Endothelial cell of umbilical vein (primary cell): ENCODE data around the gene LCAT. TPM values are rescaled to one million over a fixed set of nuclear protein-coding genes. Genes with fewer than 3 reads are reported as not detected.

Experiments used
- BruUV-seq: library from RNA; stranded (reverse); fragments of 400-500 nt; replicated peaks from 2 replicates; lab custom pipeline; 2021; lab: Mats Ljungman, UMichigan
- CTCF ChIA-PET: fragments of 300-600, 350-600 bp; sonication (Branson Sonifier 250); formaldehyde crosslinking; loops from one replicate; lab custom pipeline; 2021; ENCODE audit warnings: antibody characterized with exemption, inconsistent platforms; lab: Charles Lee
- POLR2A ChIA-PET: fragments of 300-600, 350-600 bp; sonication (Branson Sonifier 250); formaldehyde crosslinking; loops from one replicate; lab custom pipeline; 2021; ENCODE audit warnings: antibody characterized with exemption, inconsistent platforms; lab: Charles Lee
- DNase-seq: peaks from one replicate; pipeline ENCODE4 v3.0.0-alpha.2; 2011; ENCODE audit warnings: low read depth, low spot score
- FAIRE-seq: peaks from 2 replicates; lab custom pipeline; 2011; peaks lifted over from hg19 to GRCh38; lab: Jason Lieb, UNC
- H2AFZ ChIP-seq: 2 replicates; pipeline ENCODE4 v1.6.0; 2012; ENCODE audit warnings: low read depth, low read length, control low read depth, inconsistent platforms
- H3K27ac ChIP-seq: 2 replicates; pipeline ENCODE4 v1.5.1; 2011; ENCODE audit warnings: low read depth, mild to moderate bottlenecking, control low read depth, low read length, moderate library complexity; ENCODE audit not compliant: insufficient read depth
- H3K27me3 ChIP-seq, 2 experiments: 2 replicates each; pipeline versions ENCODE4 v1.6.0 to v1.6.1; 2011; ENCODE audit warnings: low read length in 2 of 2, mixed read lengths in 1 of 2; ENCODE audit not compliant: control insufficient read depth in 2 of 2, insufficient read depth in 2 of 2
- H3K36me3 ChIP-seq, 2 experiments: 2 replicates in 1 of 2; 3 replicates in 1 of 2; pipeline ENCODE4 v1.5.1; 2011; ENCODE audit warnings: low read length in 2 of 2, mild to moderate bottlenecking in 1 of 2, moderate library complexity in 1 of 2; ENCODE audit not compliant: control insufficient read depth in 2 of 2, insufficient read depth in 2 of 2; ENCODE audit errors: extremely low read depth in 1 of 2
- H3K4me1 ChIP-seq: 3 replicates; pipeline ENCODE4 v1.5.1; 2011; ENCODE audit warnings: mild to moderate bottlenecking, low read length; ENCODE audit not compliant: control insufficient read depth, insufficient read depth; ENCODE audit errors: extremely low read depth
- H3K4me2 ChIP-seq: 2 replicates; pipeline ENCODE4 v1.6.1; 2011; ENCODE audit warnings: low read length, control low read depth, mixed read lengths; ENCODE audit not compliant: insufficient read depth
- H3K4me3 ChIP-seq, 3 experiments: fragments of 200-600 bp in 1 of 3; sonication (generic), shearing (Covaris generic) in 1 of 3; replicated peaks in 1 of 3; 2 replicates each; pipeline ENCODE4 v1.5.1; 2011 to 2016; ENCODE audit warnings: control low read depth in 3 of 3, low read length in 3 of 3, mild to moderate bottlenecking in 2 of 3, inconsistent platforms in 1 of 3, low read depth in 1 of 3, moderate library complexity in 1 of 3; ENCODE audit not compliant: insufficient read depth in 1 of 3
- H3K79me2 ChIP-seq: 2 replicates; pipeline ENCODE4 v1.6.0; 2012; ENCODE audit warnings: low read length, inconsistent platforms; ENCODE audit not compliant: control insufficient read depth, insufficient read depth
- H3K9ac ChIP-seq: replicated peaks from 2 replicates; pipeline ENCODE3; 2011; ENCODE audit warnings: low read length, control low read depth; ENCODE audit not compliant: insufficient read depth; ENCODE audit errors: extremely low read depth
- H3K9me1 ChIP-seq: replicated peaks from 3 replicates; pipeline ENCODE4 v1.6.0; 2011; ENCODE audit warnings: mild to moderate bottlenecking, low read length; ENCODE audit not compliant: control insufficient read depth, insufficient read depth; ENCODE audit errors: extremely low read depth
- H3K9me3 ChIP-seq: replicated peaks from 2 replicates; pipeline ENCODE4 v1.5.1; 2012; ENCODE audit warnings: low read length, inconsistent platforms; ENCODE audit not compliant: control insufficient read depth, insufficient read depth
- H4K20me1 ChIP-seq: replicated peaks from 2 replicates; pipeline ENCODE3; 2011; ENCODE audit warnings: mild to moderate bottlenecking, low read length; ENCODE audit not compliant: control insufficient read depth, insufficient read depth; ENCODE audit errors: extremely low read depth
- CTCF ChIP-seq, 2 donors: IDR thresholded peaks; 1 replicate in 1 of 2; 2 replicates in 1 of 2; pipeline ENCODE4 v1.5.1; 2011; ENCODE audit warnings: low read length in 2 of 2, mild to moderate bottlenecking in 2 of 2, moderate library complexity in 2 of 2, control low read depth in 1 of 2, inconsistent platforms in 1 of 2, low read depth in 1 of 2; ENCODE audit not compliant: insufficient read depth in 1 of 2; ENCODE audit errors: extremely low read depth in 1 of 2
- EZH2 ChIP-seq: IDR thresholded peaks from 2 replicates; pipeline ENCODE4 v1.6.1; 2012; ENCODE audit warnings: borderline replicate concordance, low read depth, mild to moderate bottlenecking, moderate library complexity, low read length, inconsistent platforms; ENCODE audit not compliant: severe bottlenecking
- FOS ChIP-seq: IDR thresholded peaks from 2 replicates; pipeline ENCODE4 v1.6.1; 2011; ENCODE audit warnings: mild to moderate bottlenecking, low read length, moderate library complexity, borderline replicate concordance; ENCODE audit not compliant: insufficient read depth
- GATA2 ChIP-seq: IDR thresholded peaks from 2 replicates; pipeline ENCODE4 v1.7.0; 2011; ENCODE audit warnings: low read depth, mild to moderate bottlenecking, moderate library complexity, mixed read lengths, low read length; ENCODE audit not compliant: insufficient read length, insufficient read depth
- JUN ChIP-seq: IDR thresholded peaks from 2 replicates; pipeline ENCODE4 v1.6.1; 2011; ENCODE audit warnings: borderline replicate concordance, low read depth; ENCODE audit not compliant: insufficient read length, insufficient read depth
- MAX ChIP-seq: IDR thresholded peaks from 2 replicates; pipeline ENCODE4 v1.6.1; 2011; ENCODE audit not compliant: insufficient read depth, insufficient read length
- MYC ChIP-seq: IDR thresholded peaks from one replicate; pipeline ENCODE4 v1.6.1; 2011; ENCODE audit warnings: mild to moderate bottlenecking, low read depth, low read length
- POLR2A ChIP-seq: IDR thresholded peaks from 2 replicates; pipeline ENCODE4 v1.6.1; 2012; ENCODE audit warnings: low read depth, mild to moderate bottlenecking, control low read depth, low read length
- POLR2AphosphoS5 ChIP-seq: IDR thresholded peaks from 2 replicates; pipeline ENCODE4 v1.6.1; 2012; ENCODE audit warnings: low read depth, mild to moderate bottlenecking, control low read depth, low read length, moderate library complexity; ENCODE audit not compliant: insufficient read depth
- dilution Hi-C: fragments of 300-500 bp; cut with MboI; formaldehyde crosslinking; loops from one replicate; pipeline ENCODE4 v1.15.0; 2019; ENCODE audit warnings: low sequenced_read_pairs; ENCODE audit not compliant: extremely low pct_ligation_motif_present
- intact Hi-C: fragments of 100-400 bp; cut with micrococcal nuclease; formaldehyde crosslinking; loops from one replicate; pipeline ENCODE4 v1.10.0; 2022
- polyA plus RNA-seq, 4 experiments: library from polyadenylated mRNA; depleted of rRNA in 3 of 4; stranded (reverse) in 3 of 4; unstranded in 1 of 4; fragments of >200 nt; gene quantifications; 2 replicates each; pipeline versions ENCODE4 v1.2.1 to v1.2.3, GENCODE V29; 2011 to 2012; ENCODE audit warnings: missing spikeins in 1 of 4
- total RNA-seq: library from RNA; stranded (reverse); gene quantifications from 2 replicates; pipeline ENCODE4 v1.2.3, GENCODE V29; 2021

The LCAT gene
- total and polyA plus RNA-seq, 2 donors (not counting 3 experiments of a cell fraction or from before 2014, with no cell fraction given): 22.6 to 46.1 TPM

GRCh38 chr16:67959536-67960329 lies 15.8 kb upstream of the LCAT start:
- Histone ChIP-seq H3K79me2 (peaks cover 19% of the 10 kb centered on the region), H3K4me1 (no peaks in the 10 kb centered on the region), H3K27me3 (no peaks in the 10 kb centered on the region), H3K27ac (no peak overlapping the region), H3K9me3 (no peaks in the 10 kb centered on the region), H3K4me3 (no peak overlapping the region), H3K9ac (no peak overlapping the region), H2AFZ (no peak overlapping the region), H3K36me3 (peaks cover 12 to 55% of the 10 kb centered on the region in 2 experiments), H3K4me2 (no peak overlapping the region), H3K9me1 (no peaks in the 10 kb centered on the region), H4K20me1 (no peaks in the 10 kb centered on the region)
- BruUV-seq: no TSS peak
- DNase-seq (no peak), FAIRE-seq (no peak)
- no peak for TF ChIP-seq CTCF (IDR thresholded peaks at IDR 0.05; ENCODE audit: extremely low read depth in 1 of 2, insufficient read depth in 1 of 2, low read depth in 1 of 2, low read length in 2 of 2)
- TF ChIP-seq MAX: no peak
- intact Hi-C loops (no loop called here), dilution Hi-C loops (no loop called here)
- ChIA-PET CTCF (interaction anchor here (1.0 to 1.5 kb wide), 2 partner anchors 18 to 81 kb away, joined by 3 to 5 read pairs; no protein-coding TSS in a partner anchor), POLR2A (interaction anchor here (1.1 kb wide), 1 partner anchor 24 kb away, joined by 3 read pairs; no protein-coding TSS in a partner anchor)

GRCh38 chr16:67957622-67958021 lies 13.7 kb upstream of the LCAT start:
- Histone ChIP-seq H3K27ac (no peak overlapping the region), H3K4me2 (no peak overlapping the region), H3K36me3 (peaks cover 17 to 61% of the 10 kb centered on the region in 2 experiments), H3K4me1 (no peaks in the 10 kb centered on the region), H3K27me3 (no peaks in the 10 kb centered on the region), H3K4me3 (no peak overlapping the region), H3K9me3 (no peaks in the 10 kb centered on the region), H2AFZ (no peak overlapping the region), H4K20me1 (no peaks in the 10 kb centered on the region), H3K9ac (no peak overlapping the region), H3K9me1 (no peaks in the 10 kb centered on the region), H3K79me2 (peaks cover 2% of the 10 kb centered on the region)
- FAIRE-seq (no peak), DNase-seq (no peak)
- intact Hi-C loops: no loop called here
- TF ChIP-seq GATA2 (no peak), MAX (no peak), JUN (no peak), FOS (no peak), CTCF (IDR thresholded peaks at IDR 0.05; ENCODE audit: extremely low read depth in 1 of 2, insufficient read depth in 1 of 2, low read depth in 1 of 2, low read length in 2 of 2) (no peak), MYC (no peak), POLR2AphosphoS5 (no peak), EZH2 (no peak), POLR2A (no peak)
- ChIA-PET POLR2A (interaction anchor here (0.7 kb wide), 1 partner anchor 223 kb away, joined by 4 read pairs; no protein-coding TSS in a partner anchor), CTCF (no interaction called here)
- dilution Hi-C loops: no loop called here
- no TSS peak for BruUV-seq
